Mammary microvascular endothelial cell (primary cell): ENCODE measurements around the gene BNC1. TPM values are rescaled to one million over a fixed set of nuclear protein-coding genes. Genes with fewer than 3 reads are reported as not detected.

Source experiments
- total RNA-seq: library from RNA; depleted of rRNA; stranded (reverse); fragments of >200 nt; gene quantifications from 2 replicates; pipeline ENCODE4 v1.2.3, GENCODE V29; 2015

The BNC1 gene, protein sequence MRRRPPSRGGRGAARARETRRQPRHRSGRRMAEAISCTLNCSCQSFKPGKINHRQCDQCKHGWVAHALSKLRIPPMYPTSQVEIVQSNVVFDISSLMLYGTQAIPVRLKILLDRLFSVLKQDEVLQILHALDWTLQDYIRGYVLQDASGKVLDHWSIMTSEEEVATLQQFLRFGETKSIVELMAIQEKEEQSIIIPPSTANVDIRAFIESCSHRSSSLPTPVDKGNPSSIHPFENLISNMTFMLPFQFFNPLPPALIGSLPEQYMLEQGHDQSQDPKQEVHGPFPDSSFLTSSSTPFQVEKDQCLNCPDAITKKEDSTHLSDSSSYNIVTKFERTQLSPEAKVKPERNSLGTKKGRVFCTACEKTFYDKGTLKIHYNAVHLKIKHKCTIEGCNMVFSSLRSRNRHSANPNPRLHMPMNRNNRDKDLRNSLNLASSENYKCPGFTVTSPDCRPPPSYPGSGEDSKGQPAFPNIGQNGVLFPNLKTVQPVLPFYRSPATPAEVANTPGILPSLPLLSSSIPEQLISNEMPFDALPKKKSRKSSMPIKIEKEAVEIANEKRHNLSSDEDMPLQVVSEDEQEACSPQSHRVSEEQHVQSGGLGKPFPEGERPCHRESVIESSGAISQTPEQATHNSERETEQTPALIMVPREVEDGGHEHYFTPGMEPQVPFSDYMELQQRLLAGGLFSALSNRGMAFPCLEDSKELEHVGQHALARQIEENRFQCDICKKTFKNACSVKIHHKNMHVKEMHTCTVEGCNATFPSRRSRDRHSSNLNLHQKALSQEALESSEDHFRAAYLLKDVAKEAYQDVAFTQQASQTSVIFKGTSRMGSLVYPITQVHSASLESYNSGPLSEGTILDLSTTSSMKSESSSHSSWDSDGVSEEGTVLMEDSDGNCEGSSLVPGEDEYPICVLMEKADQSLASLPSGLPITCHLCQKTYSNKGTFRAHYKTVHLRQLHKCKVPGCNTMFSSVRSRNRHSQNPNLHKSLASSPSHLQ
- 1.5 TPM in 2 replicates for total RNA-seq

GRCh38 chr15:83284559-83285283 lies at the start of gene BNC1:
TSS of gene BNC1 (minus strand) at chr15:83284664. CDS start at chr15:83284628, 36 bp downstream.

GRCh38 chr15:83207660-83208366 lies 76.7 kb downstream of the BNC1 start, which contains the start of gene HDGFL3:
TSS of gene HDGFL3 (minus strand) at chr15:83207823. CDS start at chr15:83207414, 409 bp downstream.

Other genes with a start within 250 kb of the BNC1 start
- gene BTBD1, start 217.4 kb downstream of the BNC1 start, total RNA-seq: 93.1 and 97.9 TPM in 2 replicates
- 20.3 and 24.1 TPM in 2 replicates for gene TM6SF1, start 177.0 kb downstream of the BNC1 start, total RNA-seq
- 56.0 and 65.7 TPM in 2 replicates for gene HDGFL3, start 76.8 kb downstream of the BNC1 start, total RNA-seq
- gene SH3GL3, start 162.7 kb upstream of the BNC1 start, total RNA-seq: not detected in 2 replicates